Measurements from ENCODE around the gene ZNF385D. TPM values are rescaled to one million over a fixed set of nuclear protein-coding genes. Genes with fewer than 3 reads are reported as not detected.

ZNF385D gene
- total RNA-seq, 2 experiments from 2014 or later, result not detected

DNA sequence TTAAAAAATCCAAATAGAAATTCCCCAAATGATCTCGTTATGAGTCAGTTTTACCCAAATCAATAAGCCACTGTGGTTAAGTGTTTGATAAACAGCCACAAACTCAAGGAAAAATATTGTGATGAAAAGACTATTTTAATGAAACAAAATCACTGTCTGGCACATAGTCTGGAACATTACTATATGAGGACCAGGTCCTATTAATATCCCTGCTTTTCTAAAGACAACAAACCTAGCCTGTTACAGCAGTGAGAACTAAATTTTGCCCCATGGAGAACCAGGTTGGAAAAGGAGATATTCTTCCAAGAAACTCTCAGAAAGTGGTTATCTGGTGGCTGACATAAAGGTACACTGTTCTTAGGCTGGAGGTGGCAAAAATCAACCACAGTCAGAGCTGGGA is 27.7 kb upstream of the ZNF385D start:
- ChIA-PET POLR2A (no interaction called here), CTCF (no interaction called here)
- Mint-ChIP-seq H3K4me1 (ENCODE audit: low read depth) (no peaks in the 10 kb centered on the region), H3K36me3 (ENCODE audit: low read depth) (no peaks in the 10 kb centered on the region), H3K27me3 (no peaks in the 10 kb centered on the region), H3K4me3 (no peak overlapping the region), H3K27ac (no peak overlapping the region), H3K9me3 (peaks cover 8% of the 10 kb centered on the region)
- DNase-seq, result no peak
- TF ChIP-seq, protein P1, sequence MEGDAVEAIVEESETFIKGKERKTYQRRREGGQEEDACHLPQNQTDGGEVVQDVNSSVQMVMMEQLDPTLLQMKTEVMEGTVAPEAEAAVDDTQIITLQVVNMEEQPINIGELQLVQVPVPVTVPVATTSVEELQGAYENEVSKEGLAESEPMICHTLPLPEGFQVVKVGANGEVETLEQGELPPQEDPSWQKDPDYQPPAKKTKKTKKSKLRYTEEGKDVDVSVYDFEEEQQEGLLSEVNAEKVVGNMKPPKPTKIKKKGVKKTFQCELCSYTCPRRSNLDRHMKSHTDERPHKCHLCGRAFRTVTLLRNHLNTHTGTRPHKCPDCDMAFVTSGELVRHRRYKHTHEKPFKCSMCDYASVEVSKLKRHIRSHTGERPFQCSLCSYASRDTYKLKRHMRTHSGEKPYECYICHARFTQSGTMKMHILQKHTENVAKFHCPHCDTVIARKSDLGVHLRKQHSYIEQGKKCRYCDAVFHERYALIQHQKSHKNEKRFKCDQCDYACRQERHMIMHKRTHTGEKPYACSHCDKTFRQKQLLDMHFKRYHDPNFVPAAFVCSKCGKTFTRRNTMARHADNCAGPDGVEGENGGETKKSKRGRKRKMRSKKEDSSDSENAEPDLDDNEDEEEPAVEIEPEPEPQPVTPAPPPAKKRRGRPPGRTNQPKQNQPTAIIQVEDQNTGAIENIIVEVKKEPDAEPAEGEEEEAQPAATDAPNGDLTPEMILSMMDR (IDR thresholded peaks at IDR 0.05), result no peak
- intact Hi-C loops (cut with micrococcal nuclease), result no loop called here
- ATAC-seq, result no peak

DNA sequence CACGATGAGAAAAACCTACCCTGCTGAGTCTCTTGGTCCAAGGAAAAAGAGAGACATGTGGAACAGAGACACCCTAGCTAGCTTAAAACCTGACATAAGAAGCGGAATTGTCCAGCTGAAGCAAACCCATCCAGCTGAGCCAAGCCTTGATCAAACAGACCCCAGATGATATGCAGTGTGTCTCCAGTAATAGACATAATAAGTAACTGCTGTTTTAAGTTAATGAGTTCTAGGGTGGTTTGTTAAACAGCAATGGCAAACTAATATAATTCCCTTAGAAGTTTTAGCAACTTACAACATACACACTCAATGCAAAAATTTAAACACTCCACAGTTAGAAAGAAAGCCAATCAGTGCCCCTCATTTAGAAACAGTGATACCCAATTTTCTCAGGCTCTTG is 26.8 kb upstream of the ZNF385D start:
- H3K36me3 Mint-ChIP-seq (ENCODE audit: low read depth), result no peaks in the 10 kb centered on the region
- DNase-seq (no peak), ATAC-seq (no peak)
- H3K27me3 Mint-ChIP-seq, result no peaks in the 10 kb centered on the region
- intact Hi-C loops (cut with micrococcal nuclease), result no loop called here
- H3K4me1 Mint-ChIP-seq (ENCODE audit: low read depth), result no peaks in the 10 kb centered on the region
- POLR2A ChIA-PET, result no interaction called here
- no peak overlapping the region for H3K4me3 Mint-ChIP-seq
- H3K27ac Mint-ChIP-seq, result no peak overlapping the region
- CTCF ChIA-PET, result no interaction called here
- H3K9me3 Mint-ChIP-seq, result peaks cover 13% of the 10 kb centered on the region
- TF ChIP-seq, protein P1 (IDR thresholded peaks at IDR 0.05), result no peak

DNA sequence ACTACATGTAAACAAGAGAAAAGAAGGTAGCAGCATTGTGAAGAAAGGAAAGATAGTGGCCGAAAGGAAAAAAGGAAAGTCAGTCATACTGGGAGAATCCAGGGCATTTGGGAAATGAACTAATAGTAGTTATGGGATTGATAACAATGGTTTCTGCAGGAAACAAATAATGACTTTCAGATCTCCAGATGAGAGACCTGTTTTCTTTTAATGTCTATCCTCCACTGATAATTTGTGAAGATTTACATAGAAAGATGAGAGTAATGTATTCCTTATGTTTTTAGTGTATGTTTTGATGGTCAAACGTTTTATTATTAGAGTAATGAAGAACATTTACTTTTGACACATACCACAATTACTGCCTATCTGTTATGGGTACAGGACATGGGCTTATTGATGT is 15.0 kb upstream of the ZNF385D start:
- Mint-ChIP-seq H3K27ac (no peak overlapping the region), H3K4me3 (no peak overlapping the region), H3K9me3 (peaks cover 10% of the 10 kb centered on the region), H3K36me3 (ENCODE audit: low read depth) (no peaks in the 10 kb centered on the region), H3K4me1 (ENCODE audit: low read depth) (no peaks in the 10 kb centered on the region), H3K27me3 (no peaks in the 10 kb centered on the region)
- DNase-seq (no peak), ATAC-seq (no peak)
- CTCF ChIA-PET, result no interaction called here
- intact Hi-C loops (cut with micrococcal nuclease), result no loop called here
- TF ChIP-seq, protein P1 (IDR thresholded peaks at IDR 0.05), result no peak
- POLR2A ChIA-PET, result no interaction called here

DNA sequence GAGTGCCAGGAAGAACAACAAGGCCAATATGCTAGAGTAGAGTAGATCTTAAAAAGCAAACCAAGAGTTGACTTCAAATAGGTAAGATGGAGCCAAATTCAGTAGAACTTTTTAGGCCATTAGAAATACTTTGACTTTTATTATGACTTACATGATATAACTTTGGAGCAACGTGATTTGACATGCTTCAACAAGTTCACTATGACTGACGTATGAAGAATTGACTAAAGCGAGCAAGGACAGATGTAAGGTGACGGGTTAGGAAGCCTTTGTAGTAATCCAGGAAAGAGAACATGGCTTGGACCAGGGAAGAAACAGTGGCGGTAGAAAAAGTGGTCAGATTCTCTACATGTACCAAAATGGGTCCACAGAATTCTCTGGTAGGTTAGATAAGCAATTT is 4.9 kb upstream of the ZNF385D start:
- intact Hi-C loops (cut with micrococcal nuclease), result no loop called here
- no peak overlapping the region for H3K27ac Mint-ChIP-seq
- POLR2A ChIA-PET, result no interaction called here
- no peaks in the 10 kb centered on the region for H3K36me3 Mint-ChIP-seq (ENCODE audit: low read depth)
- peaks cover 7% of the 10 kb centered on the region for H3K9me3 Mint-ChIP-seq
- H3K4me3 Mint-ChIP-seq, result no peak overlapping the region
- H3K4me1 Mint-ChIP-seq (ENCODE audit: low read depth), result no peaks in the 10 kb centered on the region
- TF ChIP-seq, protein P1 (IDR thresholded peaks at IDR 0.05), result no peak
- ATAC-seq, result no peak
- H3K27me3 Mint-ChIP-seq, result peaks cover 1% of the 10 kb centered on the region
- CTCF ChIA-PET, result no interaction called here
- DNase-seq, result no peak

DNA sequence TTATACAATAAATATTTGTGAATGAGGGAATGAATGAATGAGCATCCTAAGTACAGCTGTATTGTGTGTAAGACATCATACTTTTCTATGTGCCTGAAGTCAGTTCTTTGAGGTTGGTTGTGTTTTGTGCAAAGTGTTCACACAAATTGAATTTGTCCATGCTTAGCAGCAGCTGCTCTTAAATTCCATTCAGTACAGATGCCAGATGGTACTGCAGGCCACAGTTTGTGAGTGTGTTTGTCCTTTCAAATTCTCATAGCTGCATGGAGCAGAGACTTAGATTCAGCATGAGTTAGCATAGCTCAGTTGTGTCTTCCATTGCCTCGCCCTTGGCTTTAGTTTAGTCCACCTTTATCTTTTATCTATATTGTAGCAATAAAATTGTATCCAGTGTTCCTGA is 3.8 kb upstream of the ZNF385D start:
- CTCF ChIA-PET, result no interaction called here
- intact Hi-C loops (cut with micrococcal nuclease), result no loop called here
- POLR2A ChIA-PET, result no interaction called here

More for the DNA sequence above, 3.8 kb upstream of the ZNF385D start:
- no peak overlapping the region for H3K4me3 Mint-ChIP-seq
- no peak for DNase-seq
- H3K9me3 Mint-ChIP-seq, result peaks cover 6% of the 10 kb centered on the region
- H3K27me3 Mint-ChIP-seq, result peaks cover 1% of the 10 kb centered on the region
- H3K27ac Mint-ChIP-seq, result no peak overlapping the region
- no peaks in the 10 kb centered on the region for H3K36me3 Mint-ChIP-seq (ENCODE audit: low read depth)
- H3K4me1 Mint-ChIP-seq (ENCODE audit: low read depth), result no peaks in the 10 kb centered on the region
- ATAC-seq, result no peak
- TF ChIP-seq, protein P1 (IDR thresholded peaks at IDR 0.05), result no peak

Measured in activated CD8-positive, alpha-beta T cell treated with anti-CD3 and anti-CD28 coated beads for 36 hours (primary cell).